ENCODE data around the gene PIN4. TPM values are rescaled to one million over a fixed set of nuclear protein-coding genes. Genes with fewer than 3 reads are reported as not detected.

The PIN4 gene
- polyA plus RNA-seq, 1 of the 3 experiments (the other 2 are of a cell fraction), result 29.8 TPM

DNA sequence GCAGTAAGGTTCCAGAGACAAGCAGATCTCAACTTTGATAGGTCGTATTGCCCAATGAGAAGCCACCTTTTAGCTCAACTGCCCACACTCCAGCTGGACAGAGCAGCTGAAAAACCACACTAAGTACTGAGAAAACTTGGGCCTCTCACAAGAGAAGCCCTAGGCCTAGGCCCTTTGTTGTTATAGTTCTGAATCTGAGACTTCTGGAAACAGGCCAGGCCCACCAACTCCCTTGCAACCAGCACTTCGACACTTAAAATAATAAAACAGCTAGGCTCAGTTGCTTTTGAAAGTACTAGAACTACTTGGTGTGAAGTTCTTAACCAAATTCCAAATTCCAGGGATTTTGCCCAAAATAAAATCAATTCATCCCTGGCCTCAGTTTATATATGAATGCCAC is 36.4 kb upstream of the PIN4 start:
- no peak overlapping the region for H3K9ac ChIP-seq
- no peaks in the 10 kb centered on the region for H4K20me1 ChIP-seq (ENCODE audit: insufficient read depth)
- no peak overlapping the region for H3K27ac ChIP-seq (ENCODE audit: low read depth in 2 of 2, low read length in 1 of 2)
- H3K4me3 ChIP-seq (ENCODE audit: low read depth in 2 of 2, low read length in 1 of 2), result no peak overlapping the region
- ChIA-PET POLR2A (no interaction called here), CTCF (interaction anchor here (0.8 kb wide), 1 partner anchor 18 kb away, joined by 6 read pairs; no protein-coding TSS in a partner anchor)
- no peaks in the 10 kb centered on the region for H3K9me2 ChIP-seq
- TF ChIP-seq EP300 (IDR thresholded peaks at IDR 0.05; ENCODE audit: borderline replicate concordance in 1 of 2, low read depth in 1 of 2, low read length in 1 of 2), result no peak
- H3F3A ChIP-seq (replicated peaks; ENCODE audit: insufficient read depth), result no peaks in the 10 kb centered on the region
- no peak overlapping the region for H3K4me2 ChIP-seq
- 40% methylated on average over 2 of the region's 2 CpGs for WGBS (ENCODE audit: low lambda C conversion rate)
- peaks cover 0 to 10% of the 10 kb centered on the region in 2 experiments; a peak in 2 of 4 replicates for H3K4me1 ChIP-seq (ENCODE audit: control insufficient read depth in 1 of 2, insufficient read depth in 2 of 2, low read depth in 1 of 2, low read length in 1 of 2)
- H3K27me3 ChIP-seq (ENCODE audit: insufficient read depth), result peaks cover 16% of the 10 kb centered on the region; the same call in 1 of the 2 replicates
- H3K79me2 ChIP-seq (ENCODE audit: insufficient read depth), result no peaks in the 10 kb centered on the region
- H3K36me3 ChIP-seq (replicated peaks in 1 of 2; ENCODE audit: control insufficient read depth in 1 of 2, insufficient read depth in 2 of 2, low read length in 1 of 2), result no peaks in the 10 kb centered on the region
- no peaks in the 10 kb centered on the region for H3K9me3 ChIP-seq
- no peak overlapping the region for H2AFZ ChIP-seq (ENCODE audit: low read depth)
- no peak for DNase-seq

DNA sequence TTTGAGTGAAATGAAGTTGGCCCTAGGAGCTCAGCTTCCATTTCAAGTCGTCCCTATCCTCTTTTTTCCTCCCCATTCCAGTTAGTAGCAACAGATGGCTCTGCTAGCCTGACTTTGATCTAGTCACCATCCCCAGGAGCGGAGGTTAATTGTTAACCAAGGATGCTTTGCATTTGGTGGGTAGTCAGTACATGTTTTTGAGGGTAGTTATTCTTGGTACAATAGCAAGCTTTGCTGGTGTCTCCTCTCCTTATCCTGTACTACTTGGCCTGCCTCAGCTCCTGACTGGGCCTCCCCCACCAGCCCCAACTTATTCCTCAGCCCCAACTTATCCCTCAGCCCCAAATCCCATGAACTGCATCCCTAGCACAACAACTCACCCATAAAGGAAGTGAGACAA is 35.0 kb upstream of the PIN4 start:
- Histone ChIP-seq H3K79me2 (ENCODE audit: insufficient read depth) (no peaks in the 10 kb centered on the region), H3K36me3 (replicated peaks in 1 of 2; ENCODE audit: control insufficient read depth in 1 of 2, insufficient read depth in 2 of 2, low read length in 1 of 2) (no peaks in the 10 kb centered on the region), H3K9me3 (no peaks in the 10 kb centered on the region), H3K4me1 (ENCODE audit: control insufficient read depth in 1 of 2, insufficient read depth in 2 of 2, low read depth in 1 of 2, low read length in 1 of 2) (peaks cover 0 to 10% of the 10 kb centered on the region in 2 experiments; a peak in 2 of 4 replicates), H2AFZ (ENCODE audit: low read depth) (no peak overlapping the region), H3F3A (replicated peaks; ENCODE audit: insufficient read depth) (no peaks in the 10 kb centered on the region), H3K9me2 (no peaks in the 10 kb centered on the region), H3K27ac (ENCODE audit: low read depth in 2 of 2, low read length in 1 of 2) (no peak overlapping the region), H3K4me2 (no peak overlapping the region), H3K4me3 (ENCODE audit: low read depth in 2 of 2, low read length in 1 of 2) (no peak overlapping the region), H3K27me3 (ENCODE audit: insufficient read depth) (peaks cover 16% of the 10 kb centered on the region; the same call in 1 of the 2 replicates), H4K20me1 (ENCODE audit: insufficient read depth) (no peaks in the 10 kb centered on the region), H3K9ac (no peak overlapping the region)
- POLR2A ChIA-PET, result no interaction called here
- DNase-seq, result no peak
- WGBS (ENCODE audit: low lambda C conversion rate), result 42% methylated on average over 2 of the region's 2 CpGs
- CTCF ChIA-PET, result interaction anchor here (1.0 kb wide), 1 partner anchor 10 kb away, joined by 3 read pairs; no protein-coding TSS in a partner anchor
- TF ChIP-seq ELF1 (IDR thresholded peaks at IDR 0.05) (no peak), MXI1 (IDR thresholded peaks at IDR 0.05; ENCODE audit: low read depth, low read length) (no peak), NRF1 (IDR thresholded peaks at IDR 0.05; ENCODE audit: low read depth, low read length) (no peak), SMC3 (IDR thresholded peaks at IDR 0.05; ENCODE audit: low read depth, low read length) (no peak), GABPA (IDR thresholded peaks at IDR 0.05; ENCODE audit: low read depth) (no peak), FOXM1 (IDR thresholded peaks at IDR 0.05; ENCODE audit: low read depth) (no peak), TAF1 (IDR thresholded peaks at IDR 0.05; ENCODE audit: borderline replicate concordance, low read depth, low read length) (no peak), USF2 (IDR thresholded peaks at IDR 0.05; ENCODE audit: borderline replicate concordance, low read depth, low read length) (no peak), MAX (IDR thresholded peaks at IDR 0.05; ENCODE audit: low read depth) (no peak), REST (IDR thresholded peaks at IDR 0.05; ENCODE audit: low read depth, low read length) (no peak), RXRA (IDR thresholded peaks at IDR 0.05; ENCODE audit: borderline replicate concordance, low read depth) (no peak), NFIC (IDR thresholded peaks at IDR 0.05; ENCODE audit: borderline replicate concordance) (no peak), RAD21 (IDR thresholded peaks at IDR 0.05; ENCODE audit: low read length) (no peak), RCOR1 (IDR thresholded peaks at IDR 0.05; ENCODE audit: low read length) (no peak), EP300 (IDR thresholded peaks at IDR 0.05; ENCODE audit: borderline replicate concordance in 1 of 2, low read depth in 1 of 2, low read length in 1 of 2) (no peak), SIN3A (IDR thresholded peaks at IDR 0.05; ENCODE audit: borderline replicate concordance, low read depth, low read length) (no peak)
- TF ChIP-seq, protein P1, sequence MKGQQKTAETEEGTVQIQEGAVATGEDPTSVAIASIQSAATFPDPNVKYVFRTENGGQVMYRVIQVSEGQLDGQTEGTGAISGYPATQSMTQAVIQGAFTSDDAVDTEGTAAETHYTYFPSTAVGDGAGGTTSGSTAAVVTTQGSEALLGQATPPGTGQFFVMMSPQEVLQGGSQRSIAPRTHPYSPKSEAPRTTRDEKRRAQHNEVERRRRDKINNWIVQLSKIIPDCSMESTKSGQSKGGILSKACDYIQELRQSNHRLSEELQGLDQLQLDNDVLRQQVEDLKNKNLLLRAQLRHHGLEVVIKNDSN (IDR thresholded peaks at IDR 0.05; ENCODE audit: borderline replicate concordance, low read depth), result no peak
